GM20000 (cell line): ENCODE measurements around the gene GCNT1.
"Not testable (repeated sequence)": the region's sequence is repeated elsewhere in the genome, so short reads cannot be mapped to it uniquely, and the experiment has no call there.

Experiments used
- DNase-seq: peaks from one replicate; pipeline ENCODE4 v3.0.0; 2012; ENCODE audit warnings: low spot score
- TF ChIP-seq, protein P1 (sequence below): IDR thresholded peaks from 2 replicates; pipeline ENCODE4 v1.5.1; 2012; ENCODE audit warnings: mild to moderate bottlenecking, control low read depth; ENCODE audit errors: extremely low read depth, missing control alignments

The GCNT1 gene

DNA sequence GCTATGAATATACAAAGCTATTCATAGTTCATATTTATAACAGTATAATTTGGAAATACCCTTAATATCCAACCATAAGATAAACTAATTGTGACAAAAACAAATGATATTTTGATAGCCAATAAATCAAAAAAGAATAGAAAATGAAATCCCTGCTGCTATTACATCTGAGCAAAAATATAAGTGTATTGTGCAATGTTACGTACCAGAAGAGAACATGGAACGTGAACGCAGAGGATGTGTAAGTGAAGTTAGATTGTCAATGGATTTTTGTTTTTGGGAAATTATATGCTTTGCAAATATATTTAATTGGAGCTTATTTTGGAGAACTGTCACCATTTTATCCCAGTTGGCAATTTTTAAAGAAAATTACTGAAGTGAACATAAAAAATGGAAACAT is 15.4 kb downstream of the GCNT1 start:
- TF ChIP-seq, protein P1, sequence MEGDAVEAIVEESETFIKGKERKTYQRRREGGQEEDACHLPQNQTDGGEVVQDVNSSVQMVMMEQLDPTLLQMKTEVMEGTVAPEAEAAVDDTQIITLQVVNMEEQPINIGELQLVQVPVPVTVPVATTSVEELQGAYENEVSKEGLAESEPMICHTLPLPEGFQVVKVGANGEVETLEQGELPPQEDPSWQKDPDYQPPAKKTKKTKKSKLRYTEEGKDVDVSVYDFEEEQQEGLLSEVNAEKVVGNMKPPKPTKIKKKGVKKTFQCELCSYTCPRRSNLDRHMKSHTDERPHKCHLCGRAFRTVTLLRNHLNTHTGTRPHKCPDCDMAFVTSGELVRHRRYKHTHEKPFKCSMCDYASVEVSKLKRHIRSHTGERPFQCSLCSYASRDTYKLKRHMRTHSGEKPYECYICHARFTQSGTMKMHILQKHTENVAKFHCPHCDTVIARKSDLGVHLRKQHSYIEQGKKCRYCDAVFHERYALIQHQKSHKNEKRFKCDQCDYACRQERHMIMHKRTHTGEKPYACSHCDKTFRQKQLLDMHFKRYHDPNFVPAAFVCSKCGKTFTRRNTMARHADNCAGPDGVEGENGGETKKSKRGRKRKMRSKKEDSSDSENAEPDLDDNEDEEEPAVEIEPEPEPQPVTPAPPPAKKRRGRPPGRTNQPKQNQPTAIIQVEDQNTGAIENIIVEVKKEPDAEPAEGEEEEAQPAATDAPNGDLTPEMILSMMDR: no peak
- no peak for DNase-seq

DNA sequence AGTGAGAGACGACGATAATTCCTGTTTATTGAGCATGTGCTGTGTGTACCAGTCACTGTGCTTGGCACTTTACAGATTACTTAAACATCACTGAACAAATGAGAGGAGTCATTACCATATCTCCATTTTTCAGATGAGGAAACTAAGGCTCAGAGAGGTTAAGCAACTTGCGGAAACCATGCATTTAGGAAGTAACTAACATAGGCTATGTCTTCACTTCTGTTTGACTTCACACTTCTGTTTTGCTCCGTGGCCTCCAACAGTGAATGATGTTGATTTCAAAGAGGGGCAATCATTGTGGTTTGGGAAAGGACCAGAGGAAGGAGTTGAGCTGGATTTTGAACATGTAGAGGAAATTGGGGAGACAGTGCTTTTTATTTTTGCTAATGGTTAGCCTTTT is 16.7 kb downstream of the GCNT1 start:
- DNase-seq: no peak
- TF ChIP-seq, protein P1: no peak

DNA sequence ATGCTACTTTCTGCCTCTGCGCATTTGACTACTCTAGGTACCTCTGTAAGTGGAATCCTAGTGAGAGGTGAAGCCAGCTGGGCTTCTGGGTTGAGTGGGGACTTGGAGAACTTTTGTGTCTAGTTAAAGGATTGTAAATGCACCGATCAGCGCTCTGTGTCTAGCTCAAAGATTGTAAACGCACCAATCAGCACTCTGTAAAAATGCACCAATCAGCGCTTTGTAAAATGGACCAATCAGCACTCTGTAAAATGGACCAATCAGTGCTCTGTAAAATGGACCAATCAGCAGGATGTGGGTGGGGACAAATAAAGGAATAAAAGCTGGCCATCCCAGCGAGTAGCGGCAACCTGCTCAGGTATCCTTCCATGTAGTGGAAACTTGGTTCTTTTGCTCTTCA is 18.8 kb downstream of the GCNT1 start:
- DNase-seq: not testable (repeated sequence)

DNA sequence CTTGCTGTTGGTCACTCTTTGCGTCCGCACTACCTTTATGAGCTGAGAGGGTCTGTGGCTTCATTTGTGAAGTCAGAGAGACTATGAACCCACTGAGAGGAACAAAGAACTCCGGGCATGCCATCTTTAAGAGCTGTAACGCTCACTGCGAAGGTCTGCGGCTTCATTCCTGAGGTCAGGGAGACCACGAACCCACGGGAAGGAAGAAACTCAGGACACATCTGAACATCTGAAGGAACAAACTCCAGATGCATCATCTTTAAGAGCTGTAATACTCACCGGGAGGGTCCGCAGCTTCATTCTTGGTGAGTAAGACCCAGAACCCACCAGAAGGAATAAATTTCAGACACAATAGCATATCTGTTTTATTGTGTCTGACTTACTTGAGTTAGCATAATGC is 19.2 kb downstream of the GCNT1 start:
- DNase-seq: no peak
- TF ChIP-seq, protein P1: no peak

DNA sequence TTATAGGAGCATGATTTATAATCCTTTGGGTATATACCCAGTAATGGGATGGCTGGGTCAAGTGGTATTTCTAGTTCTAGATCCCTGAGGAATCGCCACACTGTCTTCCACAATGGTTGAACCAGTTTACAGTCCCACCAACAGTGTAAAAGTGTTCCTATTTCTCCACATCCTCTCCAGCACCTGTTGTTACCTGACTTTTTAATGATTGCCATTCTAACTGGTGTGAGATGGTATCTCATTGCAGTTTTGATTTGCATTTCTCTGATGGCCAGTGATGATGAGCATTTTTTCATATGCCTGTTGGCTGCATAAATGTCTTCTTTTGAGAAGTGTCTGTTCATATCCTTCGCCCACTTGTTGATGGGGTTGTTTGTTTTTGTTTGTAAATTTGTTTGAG is 20.4 kb downstream of the GCNT1 start:
- not testable (repeated sequence) for DNase-seq

DNA sequence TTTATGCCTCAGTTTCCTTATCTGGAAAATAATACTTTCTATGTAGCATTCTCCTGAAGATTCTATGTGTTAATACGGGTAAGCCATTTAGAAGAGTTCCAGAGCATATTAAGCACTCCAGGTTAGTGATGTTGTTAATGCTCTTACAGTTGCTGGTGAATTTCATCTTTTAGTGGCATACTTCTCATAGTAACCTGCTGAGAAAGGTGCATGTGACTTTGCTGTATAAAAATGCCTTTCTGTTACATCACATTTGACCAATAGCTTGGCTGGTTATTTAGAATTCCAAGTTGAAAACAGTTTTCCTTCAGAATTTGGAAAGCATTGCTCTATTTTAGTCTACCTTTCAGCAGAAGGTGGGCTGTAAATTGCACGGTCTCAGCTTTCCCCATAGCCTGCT is 27.2 kb downstream of the GCNT1 start:
- no peak for DNase-seq
- TF ChIP-seq, protein P1: no peak

DNA sequence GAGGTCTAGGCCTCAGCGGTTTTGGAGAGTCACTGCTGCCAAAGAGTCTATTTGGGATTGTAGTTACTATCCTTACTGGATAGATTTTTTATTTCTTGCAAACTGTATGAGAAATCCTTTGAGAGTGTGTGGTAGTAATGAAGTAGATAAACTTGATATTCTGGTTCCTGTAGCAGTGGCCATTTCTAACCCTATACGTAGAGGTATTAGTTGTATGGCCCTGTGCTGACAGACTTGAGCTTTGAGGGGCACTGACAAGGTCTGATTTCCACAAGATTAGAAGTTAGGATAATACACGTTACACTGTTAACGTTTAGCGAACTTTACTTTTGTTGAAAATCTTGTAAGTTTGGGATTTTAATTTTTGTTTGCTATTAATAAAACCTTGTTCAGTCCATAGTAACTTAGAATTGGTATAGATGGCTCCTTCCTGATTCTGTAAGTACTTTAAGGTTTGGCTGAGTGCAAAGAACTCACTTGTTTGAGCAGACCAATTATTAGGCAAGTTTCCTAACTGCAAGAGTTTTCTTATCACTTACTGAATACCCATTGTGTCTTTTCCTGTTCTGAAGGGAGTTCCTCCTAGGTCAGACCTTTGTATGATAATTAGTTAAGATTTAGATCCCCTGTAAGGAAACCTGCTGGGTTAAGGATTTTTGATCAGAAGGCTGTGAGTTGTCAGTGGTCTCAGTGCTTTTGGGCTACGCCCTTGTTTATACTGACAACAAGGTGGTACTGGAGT is 31.4 kb downstream of the GCNT1 start:
- TF ChIP-seq, protein P1: no peak
- no peak for DNase-seq

DNA sequence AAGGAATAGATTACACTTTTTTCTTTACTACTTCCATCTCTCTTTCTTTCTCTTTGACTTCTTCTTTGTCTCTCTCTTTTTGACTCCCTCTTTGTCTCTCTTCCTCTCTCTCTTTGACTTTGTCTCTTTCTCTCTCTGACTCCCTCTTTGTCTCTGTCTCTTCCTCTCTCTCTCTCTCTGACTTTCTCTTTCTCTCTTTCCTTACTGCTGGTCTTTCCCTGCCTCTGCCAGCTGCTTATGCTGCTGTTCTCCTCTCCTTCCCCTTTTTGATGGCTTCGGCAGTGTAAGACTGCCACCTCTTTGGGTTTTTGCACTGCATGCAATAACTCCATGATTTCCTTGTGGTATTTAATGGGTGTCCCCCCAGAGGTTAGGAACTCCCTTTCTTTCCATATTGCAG is 32.1 kb downstream of the GCNT1 start:
- DNase-seq: not testable (repeated sequence)

DNA sequence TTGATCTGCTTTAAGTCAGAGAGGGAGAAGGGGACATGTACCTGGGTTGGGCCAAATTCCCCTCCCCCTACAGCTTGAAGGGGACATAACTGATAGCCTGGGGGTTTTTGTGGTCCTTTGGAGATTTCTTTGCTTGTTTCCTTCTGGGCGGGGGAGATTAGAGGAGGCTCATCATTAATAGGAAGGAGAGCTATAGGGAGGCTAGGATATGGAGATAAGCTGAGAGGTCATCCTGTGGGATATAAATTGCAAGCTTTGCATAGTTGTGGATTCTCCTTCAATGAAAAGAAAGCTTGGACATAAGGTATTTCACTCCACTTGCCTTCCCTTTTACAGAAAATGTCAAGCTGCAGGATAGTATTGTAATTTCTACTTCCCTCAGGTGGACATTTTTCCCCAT is 34.5 kb downstream of the GCNT1 start:
- not testable (repeated sequence) for DNase-seq

DNA sequence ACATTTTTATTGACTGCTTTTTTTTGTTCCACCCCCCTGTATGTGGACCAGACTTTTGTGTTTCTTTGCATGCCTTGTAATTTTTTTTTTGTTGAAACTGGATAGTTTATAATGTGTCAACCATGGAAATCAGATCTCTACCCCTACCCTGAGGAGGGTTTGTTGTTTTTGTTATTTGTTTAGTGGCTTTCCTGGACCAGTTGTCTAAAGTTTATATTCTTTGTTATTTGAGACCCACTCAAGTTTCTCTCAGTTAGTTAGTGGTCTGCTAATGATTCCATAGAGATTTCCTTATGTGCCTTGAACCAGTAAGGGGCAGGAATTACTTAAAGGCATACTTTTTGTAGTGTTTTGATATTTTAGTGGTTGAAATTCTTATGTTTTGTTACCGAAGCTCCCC is 41.1 kb downstream of the GCNT1 start:
- TF ChIP-seq, protein P1: no peak
- no peak for DNase-seq
